OCI-LY3 (cell line): ENCODE results near the gene EFCAB11.

Experiments
- EZH2phosphoT487 ChIP-seq: fragments of 200-600 bp; shearing (Covaris generic); IDR thresholded peaks from 2 replicates; pipeline ENCODE4 v1.6.1; 2018; ENCODE audit warnings: antibody characterized with exemption, mixed run types, low read depth
- TF ChIP-seq, protein P1 (sequence below): fragments of 200-600, 300-600 bp; sonication (generic); IDR thresholded peaks from 2 replicates; pipeline ENCODE4 v1.5.1; 2014; ENCODE audit warnings: antibody characterized with exemption, low read length, low read depth

DNA sequence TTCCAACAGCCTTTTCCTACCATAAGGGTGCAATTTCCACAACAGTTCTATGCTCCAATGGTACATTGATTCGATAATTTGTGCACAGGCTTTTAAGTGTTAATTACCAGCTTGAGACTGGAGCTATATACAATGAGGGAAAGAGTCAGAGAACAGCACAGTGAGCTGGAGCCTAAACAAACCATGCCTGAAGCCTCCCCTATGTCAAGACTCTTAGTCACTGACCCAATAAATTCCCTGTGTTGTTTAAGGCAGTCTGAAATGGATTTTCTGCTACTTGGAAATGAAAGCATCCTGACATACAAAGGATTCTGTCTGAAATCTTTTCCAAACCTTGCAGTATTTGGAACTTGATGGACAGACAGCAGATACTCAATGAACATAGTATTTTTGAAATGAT is 149.0 kb downstream of the EFCAB11 start:
- TF ChIP-seq, protein P1, sequence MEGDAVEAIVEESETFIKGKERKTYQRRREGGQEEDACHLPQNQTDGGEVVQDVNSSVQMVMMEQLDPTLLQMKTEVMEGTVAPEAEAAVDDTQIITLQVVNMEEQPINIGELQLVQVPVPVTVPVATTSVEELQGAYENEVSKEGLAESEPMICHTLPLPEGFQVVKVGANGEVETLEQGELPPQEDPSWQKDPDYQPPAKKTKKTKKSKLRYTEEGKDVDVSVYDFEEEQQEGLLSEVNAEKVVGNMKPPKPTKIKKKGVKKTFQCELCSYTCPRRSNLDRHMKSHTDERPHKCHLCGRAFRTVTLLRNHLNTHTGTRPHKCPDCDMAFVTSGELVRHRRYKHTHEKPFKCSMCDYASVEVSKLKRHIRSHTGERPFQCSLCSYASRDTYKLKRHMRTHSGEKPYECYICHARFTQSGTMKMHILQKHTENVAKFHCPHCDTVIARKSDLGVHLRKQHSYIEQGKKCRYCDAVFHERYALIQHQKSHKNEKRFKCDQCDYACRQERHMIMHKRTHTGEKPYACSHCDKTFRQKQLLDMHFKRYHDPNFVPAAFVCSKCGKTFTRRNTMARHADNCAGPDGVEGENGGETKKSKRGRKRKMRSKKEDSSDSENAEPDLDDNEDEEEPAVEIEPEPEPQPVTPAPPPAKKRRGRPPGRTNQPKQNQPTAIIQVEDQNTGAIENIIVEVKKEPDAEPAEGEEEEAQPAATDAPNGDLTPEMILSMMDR: no peak
- no peak for TF ChIP-seq EZH2phosphoT487
